Right atrium auricular region (tissue), 2 donors: ENCODE measurements around the gene MOB3C. TPM values are rescaled to one million over a fixed set of nuclear protein-coding genes. Genes with fewer than 3 reads are reported as not detected.
A peak's percentile ranks its signal among the peaks of the same experiment; 100 is the strongest.
"Not testable (repeated sequence)": the region's sequence is repeated elsewhere in the genome, so short reads cannot be mapped to it uniquely, and the experiment has no call there.

Experiments
- DNase-seq: peaks from one replicate; pipeline ENCODE4 v3.0.0-alpha.2; 2019; ENCODE audit warnings: low spot score
- H3K27ac ChIP-seq, 2 donors: fragments of 200-600 bp; sonication (generic); 1 replicate in 1 of 2; 2 replicates in 1 of 2; pipeline ENCODE4 v1.5.1; 2016 to 2019
- H3K27me3 ChIP-seq, 2 donors: fragments of 200-600 bp; sonication (generic); one replicate each; pipeline versions ENCODE4 v1.5.1 to v1.6.0; 2017 to 2019
- H3K36me3 ChIP-seq: fragments of 200-600 bp; sonication (generic); one replicate; pipeline ENCODE4 v1.5.1; 2016
- H3K4me1 ChIP-seq, 2 donors: fragments of 200-600 bp; sonication (generic); one replicate each; pipeline versions ENCODE4 v1.5.1 to v1.6.0; 2017 to 2019
- H3K4me3 ChIP-seq, 2 donors: fragments of 200-600 bp; sonication (generic); 1 replicate in 1 of 2; 2 replicates in 1 of 2; pipeline ENCODE4 v1.5.1; 2017 to 2019; ENCODE audit warnings: mild to moderate bottlenecking in 1 of 2, moderate library complexity in 1 of 2
- H3K9me3 ChIP-seq, 2 donors: fragments of 200-600 bp; sonication (generic); one replicate each; pipeline ENCODE4 v1.5.1; 2019
- CTCF ChIP-seq, 2 donors: fragments of 200-600 bp; sonication (generic); IDR thresholded peaks; one replicate each; pipeline ENCODE4 v1.5.1; 2019; ENCODE audit warnings: antibody characterized with exemption in 2 of 2
- total RNA-seq, 2 donors: library from RNA; depleted of rRNA; stranded (reverse); fragments of >200 nt; gene quantifications; one replicate each; pipeline ENCODE4 v1.1.0, GENCODE V29; 2016

The MOB3C gene
- 10 to 100 TPM in 1 of 2 donors, 1 to 10 TPM in 1; 7.9 to 14.5 TPM for total RNA-seq

DNA sequence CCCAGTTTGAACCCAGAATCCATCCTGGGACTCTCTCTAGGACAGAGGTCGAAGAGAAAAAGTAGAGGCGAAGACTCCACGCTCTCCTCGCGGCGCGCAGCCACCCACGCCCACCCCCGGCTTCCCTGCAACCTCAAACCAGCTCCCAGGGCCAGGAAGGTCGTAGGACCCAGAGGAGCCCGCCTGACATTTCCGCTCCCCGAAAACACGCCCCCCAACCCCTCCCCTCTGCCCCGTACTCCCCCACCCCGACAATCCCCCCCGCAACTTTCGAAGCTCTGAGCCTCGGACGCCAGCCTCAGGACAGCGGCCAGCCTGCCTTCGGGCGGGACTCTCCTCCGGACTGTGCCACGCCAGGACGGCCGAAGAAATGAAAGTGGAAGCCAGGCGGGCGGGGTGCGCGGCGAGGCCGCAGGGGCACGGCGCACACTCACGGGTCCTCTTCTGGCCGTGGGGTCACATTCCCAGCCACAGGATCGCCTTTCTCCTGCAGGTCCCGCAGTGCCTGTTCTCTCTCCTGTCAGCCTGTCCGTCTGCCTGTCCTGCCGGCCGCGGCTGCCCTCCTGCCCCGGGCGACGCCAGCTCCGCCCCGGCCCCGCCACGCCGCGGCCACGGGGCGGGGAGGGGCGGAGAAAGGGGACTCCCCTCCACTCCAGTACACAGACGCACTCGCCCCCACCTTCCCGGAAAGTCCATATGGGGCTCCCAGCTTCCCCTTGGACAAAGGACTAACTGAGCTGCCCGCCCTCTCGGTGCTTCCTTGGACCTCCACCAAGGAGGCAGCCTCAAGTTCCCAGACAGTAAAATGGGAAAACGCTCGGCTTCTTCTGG is at the start of gene MOB3C:
Gene MOB3C, minus strand, starts transcription at position 535 of the 831 bp plus-strand sequence. CDS start 3,490 bp downstream, outside the sequence.
- DNase-seq: peak; percentile 90
- H3K4me1 ChIP-seq: peaks cover 0 to 53% of the 10 kb centered on the region in 2 donors
- peak within 1 kb of the TSS; percentile 77 to 93 for H3K4me3 ChIP-seq
- peaks cover 1% of the 10 kb centered on the region for H3K36me3 ChIP-seq
- H3K27me3 ChIP-seq: no peaks in the 10 kb centered on the region
- H3K27ac ChIP-seq: peak within 1 kb of the TSS; percentile 90 to 96
- no peaks in the 10 kb centered on the region for H3K9me3 ChIP-seq
- TF ChIP-seq CTCF (IDR thresholded peaks at IDR 0.05): no peak

DNA sequence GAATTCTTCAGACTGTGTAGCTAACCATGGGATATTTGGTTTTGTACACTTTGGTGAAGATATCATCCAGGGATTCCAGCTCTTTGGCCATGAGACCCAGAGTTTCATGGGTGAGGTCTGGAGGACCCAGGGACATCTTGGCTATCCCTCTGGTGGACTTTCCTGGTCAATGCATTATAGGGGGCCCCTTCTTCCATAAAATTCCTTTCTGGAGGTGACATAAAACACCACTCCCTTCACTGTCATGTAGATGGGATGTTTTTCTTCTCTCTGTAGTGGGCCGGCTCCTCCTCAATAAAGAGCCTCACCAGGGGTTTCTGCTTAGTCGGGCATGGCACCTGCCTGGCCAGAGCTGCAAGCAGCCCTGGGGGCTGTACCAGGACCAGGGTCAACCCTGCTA is 49.4 kb upstream of the MOB3C start:
- H3K4me3 ChIP-seq: no peak overlapping the region
- no peaks in the 10 kb centered on the region for H3K27me3 ChIP-seq
- peaks cover 0 to 17% of the 10 kb centered on the region in 2 donors for H3K4me1 ChIP-seq
- H3K27ac ChIP-seq: no peak overlapping the region
- no peak for TF ChIP-seq CTCF (IDR thresholded peaks at IDR 0.05)
- H3K36me3 ChIP-seq: peaks cover 17% of the 10 kb centered on the region
- no peak for DNase-seq
- H3K9me3 ChIP-seq: no peaks in the 10 kb centered on the region

GRCh38 chr1:46662919-46663318 is 46.3 kb upstream of the MOB3C start:
- not testable (repeated sequence) for H3K9me3 ChIP-seq, H3K4me3 ChIP-seq, H3K27ac ChIP-seq, H3K27me3 ChIP-seq, DNase-seq
- H3K4me1 ChIP-seq: peaks cover 0 to 17% of the 10 kb centered on the region in 2 donors
- H3K36me3 ChIP-seq: peaks cover 22% of the 10 kb centered on the region

DNA sequence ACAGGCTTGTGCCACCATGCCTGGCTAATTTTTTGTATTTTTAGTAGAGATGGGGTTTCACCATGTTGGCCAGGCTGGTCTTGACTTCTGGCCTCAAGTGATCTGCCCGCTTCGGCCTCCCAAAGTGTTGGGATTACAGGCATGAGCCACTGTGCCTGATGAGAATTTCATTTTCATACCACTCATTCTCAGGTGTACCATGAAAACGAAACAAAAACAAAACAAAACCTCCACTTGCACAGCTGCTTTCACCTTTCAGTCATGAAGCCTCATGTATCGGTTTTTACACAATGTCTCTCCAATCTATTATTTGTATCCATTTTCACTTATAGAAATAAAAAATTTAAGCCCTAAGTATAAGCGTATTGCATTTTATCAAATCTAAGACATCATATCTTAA is 43.5 kb upstream of the MOB3C start:
- H3K36me3 ChIP-seq: peaks cover 30% of the 10 kb centered on the region
- DNase-seq, H3K4me3 ChIP-seq: not testable (repeated sequence)

DNA sequence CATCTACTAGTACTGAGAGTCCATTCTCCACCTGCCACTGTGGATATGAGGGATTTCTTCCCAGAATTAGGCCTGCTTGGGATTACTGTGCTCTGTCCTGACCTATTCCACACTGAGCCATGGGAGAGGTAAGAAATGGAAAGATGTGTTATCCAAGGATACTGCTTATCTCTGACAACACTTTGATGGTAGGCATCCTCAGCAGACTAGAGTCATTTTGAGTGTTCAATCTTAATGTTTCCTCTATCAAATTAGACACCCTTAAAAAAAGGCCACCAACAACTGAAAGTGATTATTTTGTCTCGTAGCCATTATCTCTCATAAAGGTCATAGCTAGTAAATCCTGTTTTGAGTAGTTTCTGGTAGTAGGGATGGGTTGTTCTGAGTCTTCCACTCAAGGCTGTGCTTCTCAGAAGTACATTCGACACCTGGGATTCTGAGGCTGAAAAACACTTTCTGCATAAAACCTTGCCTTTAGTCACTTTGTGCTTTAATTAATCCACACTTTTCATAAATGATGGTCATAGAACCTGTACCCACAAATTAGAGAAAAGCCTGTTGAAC is 42.8 kb upstream of the MOB3C start:
- no peak for TF ChIP-seq CTCF (IDR thresholded peaks at IDR 0.05)
- Histone ChIP-seq H3K4me1 (peaks cover 0 to 11% of the 10 kb centered on the region in 2 donors), H3K27me3 (no peaks in the 10 kb centered on the region), H3K27ac (no peak overlapping the region), H3K4me3 (no peak overlapping the region), H3K9me3 (peaks cover 0 to 4% of the 10 kb centered on the region in 2 donors), H3K36me3 (peaks cover 29% of the 10 kb centered on the region)
- no peak for DNase-seq

More for the DNA sequence above, 43.5 kb upstream of the MOB3C start:
- not testable (repeated sequence) for H3K27me3 ChIP-seq, H3K27ac ChIP-seq, H3K9me3 ChIP-seq
- peaks cover 0 to 11% of the 10 kb centered on the region in 2 donors for H3K4me1 ChIP-seq

- no peak for DNase-seq
- Histone ChIP-seq H3K4me1 (peaks cover 0 to 14% of the 10 kb centered on the region in 2 donors), H3K4me3 (no peak overlapping the region), H3K36me3 (peaks cover 29% of the 10 kb centered on the region), H3K27me3 (no peaks in the 10 kb centered on the region), H3K9me3 (peaks cover 0 to 4% of the 10 kb centered on the region in 2 donors), H3K27ac (no peak overlapping the region)
- TF ChIP-seq CTCF (IDR thresholded peaks at IDR 0.05): no peak
Measured at GRCh38 chr1:46657775-46658174, 41.2 kb upstream of the MOB3C start.
